Lung (tissue), 12 donors: ENCODE data around the gene MITF. TPM values are rescaled to one million over a fixed set of nuclear protein-coding genes. Genes with fewer than 3 reads are reported as not detected.

Experiments used
- ATAC-seq: fragments of 200-7000 bp; cut with Tn5 transposase; one replicate; pipeline ENCODE4 v1.9.1; 2020; ENCODE audit warnings: moderate number of reproducible peaks; ENCODE audit not compliant: insufficient read depth, low FRiP score
- DNase-seq, 3 donors: peaks; one replicate each; pipeline ENCODE4 v3.0.0-alpha.2; 2013 to 2017
- H3K27ac ChIP-seq, 2 donors: one replicate each; pipeline ENCODE4 v1.5.1; 2013; ENCODE audit warnings: mild to moderate bottlenecking in 2 of 2, moderate library complexity in 2 of 2, control low read depth in 1 of 2, inconsistent platforms in 1 of 2, low read depth in 1 of 2, low read length in 1 of 2
- H3K27me3 ChIP-seq, 3 donors: one replicate each; pipeline ENCODE4 v1.5.1; 2013; ENCODE audit warnings: low read length in 2 of 3; ENCODE audit not compliant: control insufficient read depth in 3 of 3, insufficient read depth in 3 of 3
- H3K36me3 ChIP-seq, 4 donors: one replicate each; pipeline ENCODE4 v1.5.1; 2013; ENCODE audit warnings: low read length in 4 of 4, mild to moderate bottlenecking in 1 of 4, moderate library complexity in 1 of 4; ENCODE audit not compliant: control insufficient read depth in 4 of 4, insufficient read depth in 4 of 4
- H3K4me1 ChIP-seq, 5 donors: one replicate each; pipeline ENCODE4 v1.5.1; 2013; ENCODE audit warnings: low read length in 5 of 5, mild to moderate bottlenecking in 2 of 5, moderate library complexity in 1 of 5; ENCODE audit not compliant: control insufficient read depth in 5 of 5, insufficient read depth in 5 of 5
- H3K4me3 ChIP-seq: one replicate; pipeline ENCODE4 v1.5.1; 2013; ENCODE audit warnings: mild to moderate bottlenecking, control low read depth, moderate library complexity
- H3K9ac ChIP-seq, 2 donors: one replicate each; pipeline ENCODE4 v1.5.1; 2013; ENCODE audit warnings: low read length in 2 of 2, control low read depth in 1 of 2; ENCODE audit not compliant: insufficient read depth in 1 of 2
- H3K9me3 ChIP-seq, 4 donors: one replicate each; pipeline ENCODE4 v1.5.1; 2013; ENCODE audit warnings: low read length in 3 of 4, mild to moderate bottlenecking in 1 of 4, moderate library complexity in 1 of 4; ENCODE audit not compliant: control insufficient read depth in 4 of 4, insufficient read depth in 3 of 4
- WGBS, 2 donors: extraction: QIAGEN DNeasy Blood & Tissue Kit; methylation state at CpG; one replicate each; pipeline ENCODE4 v1.1.7; 2013; 5-methylcytosine and 5-hydroxymethylcytosine counted together
- polyA plus RNA-seq, 2 donors: library from polyadenylated mRNA; stranded (reverse); fragments of 200-250 nt; gene quantifications; one replicate each; pipeline ENCODE4 v1.2.1, GENCODE V29; 2013
- total RNA-seq, 2 donors: library from RNA; depleted of rRNA in 1 of 2; stranded (reverse); fragments of >200 nt in 1 of 2; gene quantifications; one replicate each; pipeline ENCODE4 v1.2.1, GENCODE V29; 2014 to 2021
- TF ChIP-seq, protein P1 (sequence below): IDR thresholded peaks from 2 replicates; pipeline ENCODE4 v1.5.1; 2012; ENCODE audit warnings: mild to moderate bottlenecking; ENCODE audit errors: control extremely low read depth, extremely low read depth
- donor health status: control.
- donor health status: control.
- donor health status: Bipolar disorder and iron deficiency.
- donor health status: healthy.
- donor health status: DM: yes; HTN: yes; CAD: no.

Gene MITF
- total and polyA plus RNA-seq, 4 donors, result 5.0 to 28.0 (median 12.0) TPM

DNA sequence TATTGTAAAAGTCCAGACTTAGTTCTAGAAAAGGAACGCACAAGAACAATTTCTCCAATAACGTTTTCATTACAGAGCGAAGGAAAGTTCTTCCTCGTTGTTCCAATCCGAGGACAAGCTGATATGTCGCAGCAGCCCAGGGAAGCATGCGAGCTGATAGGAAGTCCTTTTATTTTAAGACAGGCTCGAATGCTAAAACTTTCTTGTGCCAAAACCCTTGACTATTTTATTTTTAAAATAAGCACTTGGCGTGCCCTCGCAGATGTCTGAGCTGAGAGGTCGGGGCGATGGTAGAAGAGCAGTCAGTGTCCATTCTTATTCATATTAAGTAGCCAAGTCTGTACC lies 433 bp upstream of the MITF start:
- Histone ChIP-seq H3K4me3 (peak overlapping the region; percentile 43), H3K4me1 (peaks cover 0 to 23% (median 6%) of the 10 kb centered on the region in 5 donors), H3K9ac (peak overlapping the region in 1 of 2 donors; percentile 75), H3K36me3 (no peaks in the 10 kb centered on the region), H3K27me3 (peaks cover 0 to 12% (median 7%) of the 10 kb centered on the region in 3 donors), H3K9me3 (no peaks in the 10 kb centered on the region), H3K27ac (peak overlapping the region; percentile 65 to 91)
- 0 to 1% methylated on average over 12 of the region's 12 CpGs for WGBS, 2 donors
- ATAC-seq (no peak), DNase-seq (no peak)
- TF ChIP-seq, protein P1, sequence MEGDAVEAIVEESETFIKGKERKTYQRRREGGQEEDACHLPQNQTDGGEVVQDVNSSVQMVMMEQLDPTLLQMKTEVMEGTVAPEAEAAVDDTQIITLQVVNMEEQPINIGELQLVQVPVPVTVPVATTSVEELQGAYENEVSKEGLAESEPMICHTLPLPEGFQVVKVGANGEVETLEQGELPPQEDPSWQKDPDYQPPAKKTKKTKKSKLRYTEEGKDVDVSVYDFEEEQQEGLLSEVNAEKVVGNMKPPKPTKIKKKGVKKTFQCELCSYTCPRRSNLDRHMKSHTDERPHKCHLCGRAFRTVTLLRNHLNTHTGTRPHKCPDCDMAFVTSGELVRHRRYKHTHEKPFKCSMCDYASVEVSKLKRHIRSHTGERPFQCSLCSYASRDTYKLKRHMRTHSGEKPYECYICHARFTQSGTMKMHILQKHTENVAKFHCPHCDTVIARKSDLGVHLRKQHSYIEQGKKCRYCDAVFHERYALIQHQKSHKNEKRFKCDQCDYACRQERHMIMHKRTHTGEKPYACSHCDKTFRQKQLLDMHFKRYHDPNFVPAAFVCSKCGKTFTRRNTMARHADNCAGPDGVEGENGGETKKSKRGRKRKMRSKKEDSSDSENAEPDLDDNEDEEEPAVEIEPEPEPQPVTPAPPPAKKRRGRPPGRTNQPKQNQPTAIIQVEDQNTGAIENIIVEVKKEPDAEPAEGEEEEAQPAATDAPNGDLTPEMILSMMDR, result no peak

DNA sequence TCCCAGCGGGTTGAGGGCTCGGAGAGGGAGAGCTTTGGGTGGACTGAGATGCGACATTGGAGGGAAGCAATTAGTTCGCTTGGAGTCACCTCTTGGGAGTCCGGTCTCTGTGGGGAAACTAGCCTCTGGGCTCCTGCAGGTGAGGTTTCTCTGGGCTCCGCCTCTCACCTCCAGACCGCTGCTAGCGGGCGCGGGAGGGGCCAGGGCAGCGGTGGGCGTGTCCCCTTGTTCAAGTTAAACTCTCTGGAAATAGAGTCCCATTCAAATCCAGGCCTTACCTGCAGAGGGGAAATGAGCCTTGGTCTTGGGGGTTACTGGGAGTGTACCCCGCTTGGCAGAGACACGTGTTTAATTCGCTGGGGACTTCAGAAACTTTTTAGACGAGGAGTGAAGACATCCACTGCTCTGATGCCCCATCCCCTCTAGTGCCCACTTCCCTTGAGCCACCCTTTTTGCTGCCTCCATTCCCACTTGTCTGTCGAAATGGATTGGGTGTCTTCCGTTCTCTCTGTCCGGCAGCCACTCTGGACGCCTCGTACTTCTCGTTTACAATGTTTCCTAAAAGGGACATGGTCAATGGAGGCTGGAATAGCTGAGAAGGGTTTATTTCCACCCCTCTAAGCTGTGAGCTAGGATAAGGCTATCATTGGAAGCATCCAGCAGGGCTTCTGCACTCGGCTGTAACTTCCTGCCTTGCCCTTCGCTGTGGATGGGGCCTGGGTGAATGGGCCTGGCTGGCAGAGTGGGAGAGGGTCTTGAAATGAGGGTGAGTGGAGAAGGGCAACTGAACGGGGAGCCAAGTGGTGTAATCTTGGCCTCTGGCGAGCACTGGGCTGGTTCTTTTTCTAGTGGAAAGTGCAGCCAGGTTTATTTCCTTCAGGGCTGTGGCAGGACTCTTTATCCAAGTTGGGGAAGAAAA lies 1.1 kb downstream of the MITF start:
- ATAC-seq, result peak; percentile 30
- peak; percentile 18 to 39 (median 32) for DNase-seq
- H3K27ac ChIP-seq, result peak overlapping the region; percentile 15 to 86
- H3K27me3 ChIP-seq, result peaks cover 0 to 7% (median 7%) of the 10 kb centered on the region in 3 donors
- H3K4me1 ChIP-seq, result peaks cover 0 to 23% (median 6%) of the 10 kb centered on the region in 5 donors
- TF ChIP-seq, protein P1, result no peak
- no peaks in the 10 kb centered on the region for H3K36me3 ChIP-seq
- H3K9me3 ChIP-seq, result no peaks in the 10 kb centered on the region
- H3K9ac ChIP-seq, result peak overlapping the region in 1 of 2 donors; percentile 42
- WGBS, 2 donors, result 21 to 23% methylated on average over 26 of the region's 26 CpGs
- H3K4me3 ChIP-seq, result peak overlapping the region; percentile 76

DNA sequence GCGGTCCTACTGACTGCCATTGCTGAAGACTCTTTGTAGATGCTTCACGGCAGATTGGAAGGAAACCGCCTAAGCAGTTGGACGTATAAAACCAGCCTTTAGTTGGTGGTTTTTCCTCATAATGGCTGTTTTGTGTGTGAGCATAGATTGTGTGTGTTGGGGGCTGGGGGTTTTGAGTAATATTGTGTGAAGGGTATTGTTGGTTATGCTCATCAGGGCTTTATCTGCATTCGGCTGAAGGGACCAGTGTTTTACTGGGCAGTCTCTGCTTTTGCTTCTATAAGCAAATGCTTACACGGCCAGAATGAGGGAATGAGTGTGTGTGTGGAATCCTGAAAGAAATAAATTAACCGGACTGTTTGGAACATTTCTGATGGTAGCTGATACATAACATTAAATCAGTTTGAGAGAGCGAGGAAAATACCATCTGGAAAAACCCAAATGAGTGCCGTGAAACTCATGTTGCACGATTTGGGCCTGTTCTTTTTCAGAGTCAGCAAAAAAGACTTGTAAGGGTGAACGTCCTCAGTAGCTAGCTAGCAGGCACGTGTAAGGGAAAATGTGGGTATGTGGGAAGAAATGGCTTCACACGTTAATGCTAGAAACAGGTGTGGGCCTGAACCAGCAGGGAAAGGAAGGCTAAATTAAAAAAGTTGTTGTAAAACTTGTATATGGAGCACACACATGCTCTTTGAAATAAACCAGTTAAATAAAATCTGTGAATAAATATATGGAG lies 1.9 kb downstream of the MITF start:
- H3K9ac ChIP-seq, result no peak overlapping the region
- WGBS, 2 donors, result 84 to 95% methylated on average over 13 of the region's 13 CpGs
- ATAC-seq (no peak), DNase-seq (no peak)
- H3K9me3 ChIP-seq, result no peaks in the 10 kb centered on the region
- peak overlapping the region; percentile 0 to 15 for H3K27ac ChIP-seq
- peaks cover 0 to 23% (median 6%) of the 10 kb centered on the region in 5 donors for H3K4me1 ChIP-seq
- H3K4me3 ChIP-seq, result no peak overlapping the region
- H3K27me3 ChIP-seq, result peaks cover 0 to 7% (median 2%) of the 10 kb centered on the region in 3 donors
- H3K36me3 ChIP-seq, result no peaks in the 10 kb centered on the region
- TF ChIP-seq, protein P1, result no peak
